ENCODE data around the gene MYO1C.

The MYO1C gene

DNA sequence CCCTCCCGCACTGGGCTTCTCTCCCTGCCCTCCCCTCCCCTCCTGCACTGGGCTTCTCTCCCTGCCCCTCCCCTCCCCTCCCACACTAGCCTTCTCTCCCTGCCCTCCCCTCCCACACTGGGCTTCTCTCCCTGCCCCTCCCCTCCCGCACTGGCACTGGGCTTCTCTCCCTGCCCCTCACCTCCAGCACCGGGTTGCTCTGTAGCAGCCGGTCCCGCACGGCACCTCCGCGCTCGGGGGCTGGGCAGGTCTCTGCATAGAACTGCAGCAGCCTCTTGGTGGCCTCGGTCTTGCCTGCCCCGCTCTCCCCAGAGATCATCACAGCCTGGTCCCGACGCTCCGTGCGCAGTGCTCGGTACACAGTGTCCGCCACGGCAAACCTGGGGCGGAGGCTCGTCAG, 9.8 kb downstream of the MYO1C start:
- no peak for DNase-seq

DNA sequence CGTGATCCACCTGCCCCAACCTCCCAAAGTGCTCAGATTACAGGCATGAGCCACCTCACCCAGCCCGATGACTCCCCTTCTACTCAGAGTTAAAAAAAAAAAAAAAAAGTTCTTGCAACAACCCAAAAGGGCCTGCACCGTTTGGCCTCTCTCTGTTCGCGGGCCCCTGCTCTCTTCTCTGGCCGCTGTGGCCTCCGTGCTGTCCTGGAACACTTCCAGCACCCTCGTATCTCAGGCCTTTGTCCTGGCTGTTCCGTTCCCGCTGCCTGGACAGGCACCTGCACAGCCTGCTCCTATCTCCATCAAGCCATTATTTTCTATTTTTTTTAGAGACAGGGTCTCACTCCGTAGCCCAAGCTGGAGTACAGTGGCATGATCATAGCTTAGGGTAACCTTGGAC, 10.8 kb downstream of the MYO1C start:
- no peak for DNase-seq

DNA sequence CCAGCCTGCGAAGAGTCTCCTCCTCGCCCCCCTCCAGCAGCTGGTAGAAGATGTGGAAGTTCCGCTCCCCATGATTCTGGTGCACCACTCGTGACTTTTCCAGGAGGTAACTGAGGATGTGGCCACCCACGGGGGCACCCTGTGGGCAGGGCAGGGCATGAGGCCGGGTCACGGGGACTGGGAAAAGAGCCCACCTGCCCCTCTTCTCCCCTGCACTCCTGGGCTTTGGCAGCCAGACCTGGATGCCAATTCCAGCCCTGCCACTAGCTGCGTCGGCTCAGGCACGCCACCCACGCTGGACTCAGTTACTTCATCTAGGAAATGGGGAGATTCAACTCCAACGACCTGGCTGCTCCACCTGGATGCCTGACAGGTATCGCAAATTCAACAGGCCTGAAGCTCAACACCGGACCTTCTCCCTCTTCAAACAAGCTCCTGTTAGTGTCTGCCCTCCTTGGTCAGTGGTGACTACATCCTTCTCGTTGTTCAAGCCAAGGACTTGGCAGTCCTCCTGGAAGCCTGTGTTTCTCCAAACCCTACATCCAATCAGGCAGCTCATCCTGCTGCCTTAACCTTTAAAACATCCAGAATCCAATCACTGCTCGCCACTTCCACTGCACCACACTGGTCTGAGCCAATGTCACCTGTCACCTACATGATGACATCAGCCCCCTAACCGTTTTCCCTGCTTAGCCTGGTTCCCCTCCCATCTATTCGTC, 11.6 kb downstream of the MYO1C start:
- DNase-seq, result no peak

DNA sequence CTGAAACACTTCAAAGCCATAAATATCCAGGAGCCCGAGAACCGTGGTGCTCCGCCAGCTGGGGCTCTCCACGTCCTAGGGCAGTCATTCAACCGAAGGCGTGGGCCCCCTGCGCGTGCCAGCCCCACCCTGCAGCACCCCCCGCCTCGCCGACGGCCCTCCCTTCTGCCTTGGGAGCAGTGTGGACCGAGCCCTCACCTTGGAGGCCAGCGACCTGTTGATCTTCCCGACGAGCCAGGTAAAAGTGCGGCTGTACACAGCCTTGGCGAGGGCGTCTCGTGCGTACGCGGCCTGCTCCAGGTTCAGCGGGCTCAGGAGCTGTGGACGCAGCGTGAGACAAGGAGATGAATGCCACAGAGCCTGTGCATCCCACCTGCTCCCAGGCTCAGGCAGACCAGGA, 14.1 kb downstream of the MYO1C start:
- no peak for DNase-seq

DNA sequence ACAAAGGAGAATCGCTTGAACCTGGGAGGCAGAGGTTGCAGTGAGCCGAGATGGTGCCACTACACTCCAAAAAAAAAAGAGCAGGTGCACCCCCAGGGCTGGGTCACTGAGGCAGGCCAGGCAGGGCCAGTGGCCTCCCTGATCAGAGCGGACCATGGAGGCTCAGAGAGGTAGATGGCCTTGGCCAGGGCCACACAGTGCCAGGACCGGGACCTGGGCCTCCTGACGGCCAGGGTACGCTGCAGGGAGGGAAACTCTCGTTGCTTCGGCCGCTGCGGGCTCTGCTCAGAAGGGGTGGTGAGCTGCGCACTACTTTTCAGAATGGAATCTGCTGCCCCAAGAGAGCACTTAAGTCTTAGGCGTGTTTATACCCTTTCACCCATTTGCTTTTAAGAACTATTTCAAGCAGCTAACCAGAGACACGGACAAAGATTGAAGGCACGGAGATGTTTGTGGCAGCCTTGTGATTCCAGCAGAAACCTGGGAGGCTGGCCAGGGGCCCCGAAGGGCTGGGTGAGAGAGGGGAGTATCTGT, 17.1 kb downstream of the MYO1C start:
- DNase-seq, result no peak

DNA sequence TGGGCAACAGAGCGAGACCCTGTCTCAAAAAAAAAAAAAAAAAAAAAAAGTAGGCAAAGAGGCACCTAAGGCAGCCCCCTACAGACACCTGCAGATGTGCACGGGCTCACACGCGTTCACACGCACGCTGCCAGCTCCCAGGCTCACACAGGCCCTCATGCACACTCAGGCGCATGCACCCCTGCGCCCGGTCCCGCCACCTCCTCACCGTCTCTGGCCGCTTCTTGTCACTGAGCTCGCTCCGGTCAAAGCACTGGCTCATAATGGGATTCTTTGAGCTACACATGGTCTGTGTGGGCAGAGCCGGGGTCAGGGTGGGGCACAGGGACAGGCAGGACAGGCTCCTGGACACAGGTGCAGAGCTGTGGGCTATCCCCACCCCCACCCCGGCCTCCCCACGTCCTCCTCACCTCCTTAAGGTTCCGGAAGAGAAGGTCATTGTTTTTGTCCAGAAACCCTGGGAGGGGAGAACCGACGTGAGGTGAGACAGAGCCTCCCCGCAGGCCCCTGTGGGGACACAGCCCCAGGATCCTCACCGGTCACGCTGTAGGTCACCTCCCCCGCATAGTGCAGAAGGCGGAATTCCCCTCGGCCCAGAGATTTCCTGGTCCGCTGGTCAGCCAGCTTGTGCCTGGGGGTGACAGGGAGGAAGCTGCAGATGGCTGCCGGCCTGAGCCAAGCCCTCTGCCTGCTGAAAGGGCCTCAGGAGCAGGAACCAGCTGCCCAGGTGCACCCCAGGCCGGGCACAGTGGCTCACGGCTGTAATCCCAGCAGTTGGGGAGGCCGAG, 17.9 kb downstream of the MYO1C start:
- DNase-seq, result no peak

DNA sequence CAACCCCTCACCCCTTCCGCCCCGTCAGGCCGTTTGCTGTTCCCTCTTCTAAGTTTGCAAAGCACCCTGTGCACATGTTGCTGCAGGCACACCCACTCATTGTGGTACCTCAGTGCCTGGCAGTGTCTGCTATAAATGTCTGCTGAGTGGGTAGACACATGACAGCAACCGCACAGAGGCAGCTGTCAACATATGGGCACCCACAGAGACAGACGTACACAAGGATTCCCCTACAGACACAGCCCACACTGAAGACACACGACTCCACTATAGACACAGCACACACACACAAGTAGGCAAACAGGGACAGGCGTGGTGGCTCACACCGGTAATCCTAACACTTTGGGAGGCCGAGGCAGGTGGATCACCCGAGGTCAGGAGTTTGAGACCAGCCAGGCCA, 18.6 kb downstream of the MYO1C start:
- DNase-seq, result no peak

DNA sequence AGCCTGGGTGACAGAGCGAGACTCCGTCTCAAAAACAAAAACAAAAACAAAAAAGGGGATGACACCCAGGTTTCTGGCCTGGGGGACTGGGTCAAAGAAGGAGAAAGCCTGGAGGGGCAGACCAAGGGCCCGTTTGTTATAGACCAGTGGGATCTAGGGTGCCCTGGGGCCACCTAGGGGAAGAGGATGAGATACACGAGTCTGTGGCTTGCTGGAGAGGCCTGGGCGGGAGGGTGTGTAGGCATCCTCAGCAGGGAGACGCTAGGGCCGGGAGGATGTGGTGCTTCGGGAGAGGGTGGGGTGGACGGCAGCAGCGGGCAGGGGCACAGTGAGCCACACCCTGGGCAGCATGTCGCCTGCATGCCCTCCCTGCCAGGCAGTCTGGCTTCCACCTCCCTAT, 19.3 kb downstream of the MYO1C start:
- no peak for DNase-seq

DNA sequence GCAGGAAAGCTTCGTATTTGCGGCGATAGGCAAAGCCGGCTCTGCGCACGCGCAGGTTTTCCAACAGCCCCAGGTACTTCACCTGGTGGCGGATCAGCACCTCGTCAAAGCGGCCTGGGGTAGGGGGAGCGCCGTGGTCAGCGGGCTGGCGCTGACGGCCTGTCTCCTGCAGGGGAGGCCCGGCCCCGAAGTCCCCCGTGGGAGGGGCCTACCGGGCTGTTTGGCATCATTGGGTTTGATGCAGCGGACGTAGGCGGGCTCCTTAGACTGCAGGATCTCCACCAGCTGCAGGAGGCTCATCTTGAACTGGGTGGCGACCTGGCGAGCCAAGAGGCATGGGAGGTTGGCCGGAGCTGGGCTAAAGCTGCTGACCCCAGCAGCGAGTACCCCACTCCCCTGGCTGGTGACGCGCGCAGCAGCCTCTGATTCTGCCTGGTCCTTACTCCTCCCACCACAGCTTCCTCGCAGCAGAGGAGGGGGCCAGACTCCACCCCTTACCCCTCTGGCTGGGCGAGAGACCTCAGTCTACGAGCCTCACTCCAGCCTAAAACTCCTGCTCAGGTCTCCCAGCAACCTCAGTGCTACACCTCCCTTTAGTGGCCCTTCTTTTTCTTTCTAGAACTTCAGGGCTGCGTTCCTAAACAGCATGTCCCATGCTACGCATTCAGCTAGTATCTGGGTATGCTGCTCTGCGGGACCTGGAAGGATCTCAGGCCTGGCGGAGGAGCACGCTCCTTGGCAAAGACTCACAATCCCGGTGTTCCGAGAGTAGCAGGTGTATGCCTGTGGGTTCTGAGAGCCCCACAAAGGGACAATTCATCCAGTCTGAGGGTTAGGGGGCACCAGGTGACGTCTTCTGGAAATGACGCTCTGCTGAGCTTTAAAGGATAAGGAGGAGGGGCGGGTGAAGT, 20.3 kb downstream of the MYO1C start:
- no peak for DNase-seq

DNA sequence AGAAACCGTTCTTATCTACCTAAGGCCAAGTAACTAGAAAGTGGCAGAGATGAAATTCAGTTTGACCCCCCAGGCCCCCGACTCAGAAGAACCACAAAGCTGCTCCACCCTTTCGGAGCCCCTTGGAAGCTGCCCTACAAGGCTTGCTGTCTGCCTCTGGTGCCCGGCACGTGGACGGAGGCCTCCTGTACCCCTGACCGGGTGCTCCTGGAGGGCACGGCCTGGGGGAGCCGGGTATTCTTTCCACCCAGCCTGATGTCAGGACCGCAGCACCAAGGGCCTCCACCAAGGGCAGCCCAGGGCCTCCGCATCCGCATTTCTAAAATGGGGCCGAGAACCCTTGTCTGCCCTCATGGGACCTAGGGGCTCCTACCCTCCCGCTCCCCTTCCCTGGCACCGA, 21.0 kb downstream of the MYO1C start:
- DNase-seq, result no peak

DNA sequence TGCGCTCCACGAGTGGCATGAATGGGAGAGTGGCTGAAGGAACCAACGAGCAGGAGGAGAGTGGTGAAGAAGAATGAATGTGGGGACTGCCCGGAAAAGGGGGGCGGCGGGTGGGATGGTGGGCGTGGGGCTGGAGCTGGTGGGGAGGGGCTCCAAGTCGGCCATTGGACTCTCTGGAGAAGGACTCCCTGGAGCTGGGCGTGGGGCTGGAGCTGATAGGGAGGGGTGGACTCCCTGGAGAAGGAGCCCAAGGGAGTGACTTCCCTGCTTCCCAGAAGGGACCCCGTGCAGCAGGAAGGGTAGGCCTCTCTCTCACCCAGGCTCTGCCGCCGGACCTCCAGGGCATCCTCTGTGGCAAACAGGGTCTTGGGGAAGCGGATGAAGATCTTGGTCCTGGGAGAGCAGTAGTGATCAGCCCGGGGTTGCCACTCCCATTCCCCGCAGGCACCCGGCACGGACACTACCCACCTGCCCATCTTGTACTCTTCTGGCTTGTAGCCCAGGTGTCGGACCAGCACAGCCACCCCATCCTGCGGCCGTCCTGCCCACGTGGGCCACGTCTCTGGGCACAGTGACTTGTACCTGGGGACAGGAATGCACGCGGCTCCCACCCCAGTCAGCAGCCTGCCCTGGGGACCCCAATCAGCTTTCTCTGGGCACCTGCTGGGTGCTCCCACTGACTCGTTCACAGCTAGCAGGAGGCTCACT, 21.6 kb downstream of the MYO1C start:
- no peak for DNase-seq

DNA sequence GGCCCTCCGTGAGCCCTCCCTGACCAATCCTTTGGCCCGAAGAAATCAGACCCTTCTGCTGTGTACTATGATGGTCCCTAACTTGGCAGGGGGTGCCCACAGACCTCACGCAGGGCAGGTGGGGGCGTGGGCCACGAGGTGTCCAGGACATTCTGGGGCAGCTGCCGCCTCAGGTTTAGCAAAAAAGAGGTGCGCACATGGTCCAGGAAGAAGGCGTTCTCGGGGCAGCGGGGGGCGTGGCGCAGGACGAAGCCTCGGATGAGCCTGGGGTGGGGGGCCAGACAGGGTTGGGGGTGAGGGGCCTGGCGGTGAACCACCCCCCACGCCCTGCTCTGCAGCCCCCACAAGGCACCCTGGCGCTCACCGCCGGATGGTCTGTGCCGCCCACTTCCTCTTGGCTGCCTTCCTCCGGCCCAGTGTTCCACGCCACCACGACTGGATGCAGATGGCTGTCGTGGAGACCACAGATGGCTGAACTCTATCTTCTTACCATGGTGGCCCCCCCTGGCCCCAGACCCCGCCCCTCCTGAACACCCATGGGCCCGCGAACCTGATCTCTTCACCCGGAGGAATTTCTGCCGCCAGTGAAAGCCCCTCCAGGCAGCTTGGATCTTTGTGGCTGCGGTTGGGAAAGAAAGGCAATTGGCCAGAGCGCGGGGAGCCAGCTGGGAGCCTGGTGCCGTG, 22.3 kb downstream of the MYO1C start:
- DNase-seq, result no peak

DNA sequence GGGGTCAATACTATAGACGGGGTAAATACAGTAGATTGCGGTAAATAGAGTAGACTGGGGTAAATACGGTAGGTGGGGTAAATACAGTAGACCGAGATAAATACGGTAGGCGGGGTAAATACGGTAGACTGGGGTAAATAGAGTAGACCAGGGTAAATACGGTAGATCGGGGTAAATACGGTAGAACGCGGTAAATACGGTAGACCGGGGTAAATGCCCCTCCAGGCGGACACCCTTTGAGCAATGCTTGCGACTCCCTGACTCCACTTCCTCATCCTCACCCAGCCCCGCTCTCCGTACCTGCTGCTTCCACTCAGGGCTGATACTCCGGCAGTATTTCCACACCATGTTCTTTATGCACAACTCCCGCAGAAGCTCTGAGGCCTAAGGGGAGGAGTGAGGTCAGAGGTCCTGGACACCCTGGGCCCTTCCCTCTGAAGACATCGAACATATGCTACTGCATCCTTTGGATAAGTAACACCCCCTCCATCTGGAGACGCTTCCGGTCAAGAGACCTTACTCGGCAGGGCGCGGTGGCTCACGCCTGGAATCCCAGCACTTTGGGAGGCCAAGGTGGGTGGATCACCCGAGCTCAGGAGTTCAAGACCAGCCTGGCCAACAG, 23.1 kb downstream of the MYO1C start:
- DNase-seq, result no peak

DNA sequence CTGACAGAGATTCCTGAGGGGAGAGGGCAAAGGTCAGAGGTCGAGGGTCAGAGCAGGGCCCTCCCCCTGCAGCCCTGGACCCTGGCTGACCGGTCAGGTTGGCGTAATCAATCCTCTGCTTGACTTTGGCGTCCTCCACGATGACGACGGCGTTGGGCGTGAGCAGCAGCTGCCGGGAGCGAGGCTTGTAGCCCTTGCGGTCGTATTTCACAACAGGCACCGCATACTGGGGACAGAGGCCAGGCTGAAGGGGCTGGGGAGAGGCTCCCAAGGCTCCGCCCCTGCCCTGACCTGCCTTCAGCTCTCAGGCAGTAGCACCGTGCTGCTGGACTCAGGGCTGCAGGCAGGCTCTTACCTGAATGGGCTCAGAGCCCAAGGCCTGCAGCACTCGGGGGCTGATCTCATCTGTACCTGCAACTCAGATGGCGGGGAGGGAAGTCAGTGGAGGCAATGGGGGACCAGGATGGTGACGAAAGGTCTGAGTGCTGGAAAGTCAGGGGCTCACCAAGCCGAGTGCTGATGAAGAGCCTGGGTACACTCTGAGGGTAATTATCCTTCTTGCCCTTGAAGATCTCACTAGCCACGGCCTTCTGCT, 24.5 kb downstream of the MYO1C start:
- DNase-seq, result no peak

DNA sequence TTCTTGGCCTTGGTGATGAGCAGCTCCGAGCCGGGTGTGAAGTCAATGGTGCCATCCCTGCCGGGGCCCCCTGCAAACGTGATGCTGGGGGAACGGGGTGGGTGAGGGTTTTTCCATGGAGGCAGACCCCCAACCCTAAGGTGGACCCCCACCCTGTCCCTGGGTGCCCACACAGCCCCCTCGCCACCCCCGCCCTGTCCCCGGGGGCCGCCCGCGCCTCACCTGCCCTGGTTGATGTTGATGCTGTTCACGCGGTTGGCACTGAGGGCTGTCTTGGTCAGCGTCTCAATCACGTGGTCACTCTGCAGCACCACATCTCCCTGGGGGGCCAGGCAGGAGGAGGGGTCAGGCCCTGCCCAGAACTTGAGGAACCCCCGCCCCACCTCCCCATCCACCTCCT, 25.2 kb downstream of the MYO1C start:
- DNase-seq, result no peak

DNA sequence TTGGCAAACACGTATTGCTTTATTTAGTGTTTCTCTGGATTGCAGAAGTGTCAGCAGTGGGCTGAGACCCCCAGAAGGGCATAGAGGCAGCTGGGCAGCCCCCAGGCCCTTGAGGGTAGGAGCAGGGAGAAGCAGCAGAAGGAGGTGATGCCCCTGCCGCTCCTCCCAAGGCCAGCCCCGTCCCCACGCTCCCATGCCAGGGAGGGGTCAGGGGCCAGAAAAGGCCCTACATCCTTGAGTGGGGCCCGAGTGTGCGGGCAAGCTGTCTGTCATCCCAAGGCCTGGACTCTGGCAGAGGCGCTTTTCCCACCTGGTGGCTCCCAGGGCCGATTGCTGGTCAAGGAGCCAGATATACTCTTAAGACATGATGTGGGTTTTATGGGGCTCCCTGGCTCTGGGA, 28.3 kb downstream of the MYO1C start:
- DNase-seq, result no peak

DNA sequence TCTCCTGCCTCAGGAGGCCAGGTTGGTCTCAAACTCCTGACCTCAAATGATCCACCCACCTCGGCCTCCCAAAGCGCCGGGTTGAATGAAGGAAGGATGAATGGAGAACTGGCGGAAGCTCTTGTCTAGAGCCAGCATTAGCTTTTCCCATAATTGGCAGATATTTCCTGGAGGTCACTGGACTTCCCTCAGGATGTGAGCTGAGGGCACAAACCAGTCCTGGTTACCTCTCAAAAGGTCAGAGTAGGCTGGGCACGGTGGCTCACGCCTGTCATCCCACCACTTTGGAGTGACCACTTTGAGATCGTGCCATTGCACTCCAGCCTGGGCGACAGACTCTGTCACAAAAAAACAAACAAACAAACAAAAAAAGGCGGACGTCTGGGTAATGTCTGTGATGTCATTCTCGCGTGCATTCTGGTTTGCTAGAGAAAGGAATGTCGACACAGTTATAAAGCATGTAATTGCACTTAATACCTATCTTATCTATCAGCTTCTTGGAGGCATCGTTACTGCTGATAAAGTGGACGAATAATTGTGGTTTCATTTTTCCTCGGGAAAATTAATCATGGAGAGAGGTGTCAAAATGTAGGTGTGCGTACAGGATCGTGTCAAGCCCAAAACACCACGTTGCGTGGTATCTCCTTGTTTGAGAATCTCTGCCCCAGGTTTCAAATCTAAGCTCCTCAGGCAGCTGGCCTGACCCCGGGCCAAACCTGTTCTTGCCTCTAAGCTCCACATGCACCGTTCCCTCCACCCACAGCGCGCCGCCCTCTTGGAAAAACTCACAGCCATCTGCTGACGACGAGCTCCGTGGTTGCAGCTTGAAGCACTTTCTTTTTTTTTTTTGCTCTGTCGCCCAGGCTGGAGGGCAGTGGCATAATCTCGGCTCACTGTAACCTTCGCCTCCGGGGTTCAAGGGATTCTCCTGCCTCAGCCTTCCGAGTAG, 30.0 kb downstream of the MYO1C start:
- peak; percentile 21 for DNase-seq

DNA sequence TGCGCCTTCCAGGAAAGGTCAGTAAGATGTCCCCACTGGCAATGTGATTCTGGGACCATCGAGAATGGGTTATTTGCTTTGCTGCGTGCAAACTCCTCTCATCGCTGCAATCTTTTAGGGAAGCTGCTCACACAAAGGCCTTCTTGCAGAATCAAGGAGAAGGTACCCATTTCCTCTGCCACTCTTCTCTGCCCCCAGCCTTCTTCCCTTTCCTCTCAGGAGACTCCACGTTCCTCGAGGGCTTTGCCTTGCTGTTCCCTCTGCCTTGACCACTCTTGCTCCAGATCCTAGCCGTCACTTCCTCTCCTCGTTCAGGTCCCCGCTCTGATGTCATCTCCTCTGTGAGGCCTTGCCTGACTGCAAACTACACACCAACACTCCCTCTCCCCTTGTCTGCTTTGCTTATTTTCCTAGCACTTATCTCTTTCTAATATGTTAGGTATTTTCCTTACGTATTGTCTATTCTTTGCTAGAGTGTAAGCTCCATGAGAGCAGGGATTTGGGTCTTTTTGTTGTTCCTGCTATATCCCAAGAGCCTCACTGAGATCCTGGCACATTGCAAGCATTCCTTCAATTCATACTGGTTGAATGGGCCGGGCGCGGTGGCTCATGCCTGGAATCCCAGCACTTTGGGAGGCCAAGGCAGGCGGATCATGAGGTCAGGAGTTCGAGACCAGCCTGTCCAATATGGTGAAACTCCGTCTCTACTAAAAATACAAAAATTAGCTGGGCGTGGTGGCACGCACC, 31.1 kb downstream of the MYO1C start:
- DNase-seq, result no peak

DNA sequence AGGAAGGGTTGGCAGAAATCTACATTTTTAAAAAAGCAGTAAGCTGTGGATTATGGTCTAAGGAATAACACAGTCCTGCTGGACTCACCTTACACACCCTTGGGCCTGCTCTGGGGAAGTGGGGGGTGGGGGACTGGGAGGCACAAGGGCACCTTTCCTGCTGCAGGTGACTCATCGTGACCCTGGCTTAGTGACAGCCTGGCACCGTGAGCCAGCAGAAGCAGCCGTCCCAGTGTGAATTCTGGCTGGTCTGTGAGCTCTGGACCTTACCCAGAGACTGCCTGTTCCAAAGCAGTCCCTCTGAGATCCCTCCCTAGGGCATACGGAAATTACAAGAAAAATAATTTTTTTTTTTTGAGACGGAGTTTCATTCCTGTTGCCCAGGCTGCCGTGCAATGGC, 32.3 kb downstream of the MYO1C start:
- no peak for DNase-seq
